MM.1S (cell line): Measurements from ENCODE around the gene FLG2.

ENCODE experiments used
- DNase-seq: peaks from one replicate; pipeline ENCODE4 v3.0.0-alpha.2; 2015
- H2AFZ ChIP-seq: fragments of 300-600 bp; sonication (generic); 2 replicates; pipeline ENCODE4 v1.6.0; 2016; ENCODE audit warnings: antibody characterized with exemption, low read length
- H3F3A ChIP-seq: fragments of 300-600 bp; sonication (generic); 2 replicates; pipeline ENCODE4 v1.6.1; 2016; ENCODE audit warnings: mild to moderate bottlenecking, antibody characterized with exemption, low read length, moderate library complexity, mixed read lengths; ENCODE audit not compliant: insufficient read depth
- H3K27ac ChIP-seq: fragments of 300-600 bp; sonication (generic); 2 replicates; pipeline ENCODE4 v1.5.1; 2016; ENCODE audit warnings: mild to moderate bottlenecking, low read length
- H3K27me3 ChIP-seq: fragments of 300-600 bp; sonication (generic); replicated peaks from 2 replicates; pipeline ENCODE4 v1.6.0; 2016; ENCODE audit warnings: low read length; ENCODE audit not compliant: insufficient read depth
- H3K36me3 ChIP-seq: fragments of 300-600 bp; sonication (generic); replicated peaks from 2 replicates; pipeline ENCODE4 v1.6.1; 2016; ENCODE audit warnings: mild to moderate bottlenecking, low read length, mixed read lengths; ENCODE audit not compliant: insufficient read depth
- H3K4me1 ChIP-seq: fragments of 300-600 bp; sonication (generic); 2 replicates; pipeline ENCODE4 v1.6.1; 2016; ENCODE audit warnings: low read length, mixed read lengths
- H3K4me2 ChIP-seq: fragments of 300-600 bp; sonication (generic); 2 replicates; pipeline ENCODE4 v1.6.0; 2016; ENCODE audit warnings: low read depth, low read length
- H3K4me3 ChIP-seq: fragments of 300-600 bp; sonication (generic); 2 replicates; pipeline ENCODE4 v1.5.1; 2016; ENCODE audit warnings: low read length, mixed read lengths
- H3K79me2 ChIP-seq: fragments of 300-600 bp; sonication (generic); 2 replicates; pipeline ENCODE4 v1.6.1; 2016; ENCODE audit warnings: mixed run types, low read length, mixed read lengths
- H3K9ac ChIP-seq: fragments of 300-600 bp; sonication (generic); 2 replicates; pipeline ENCODE4 v1.6.1; 2016; ENCODE audit warnings: low read length, mixed read lengths
- H3K9me2 ChIP-seq: fragments of 300-600 bp; sonication (generic); replicated peaks from 2 replicates; pipeline ENCODE4 v1.6.1; 2016; ENCODE audit warnings: mild to moderate bottlenecking, low read length, mixed read lengths; ENCODE audit not compliant: insufficient read depth
- H3K9me3 ChIP-seq: fragments of 300-600 bp; sonication (generic); replicated peaks from 2 replicates; pipeline ENCODE4 v1.6.1; 2016; ENCODE audit warnings: mild to moderate bottlenecking, low read length, mixed read lengths; ENCODE audit not compliant: insufficient read depth
- H4K20me1 ChIP-seq: fragments of 300-600 bp; sonication (generic); 2 replicates; pipeline ENCODE4 v1.6.1; 2016; ENCODE audit warnings: mild to moderate bottlenecking, low read length, moderate library complexity, mixed read lengths; ENCODE audit not compliant: insufficient read depth
- CTCF ChIP-seq: fragments of 300-600 bp; sonication (generic); IDR thresholded peaks from 2 replicates; pipeline ENCODE4 v1.5.1; 2016; ENCODE audit warnings: antibody characterized with exemption, low read length, mixed read lengths
- EZH2 ChIP-seq: fragments of 300-600 bp; sonication (generic); optimal IDR thresholded peaks from 2 replicates; pipeline ENCODE3; 2017; ENCODE audit warnings: low read depth, mild to moderate bottlenecking, antibody characterized with exemption, low read length, mixed read lengths
- EZH2phosphoT487 ChIP-seq: fragments of 300-600 bp; sonication (generic); IDR thresholded peaks from 2 replicates; pipeline ENCODE4 v1.6.1; 2018; ENCODE audit warnings: antibody characterized with exemption, low read length

Gene FLG2

GRCh38 chr1:152372672-152373071 lies 12.9 kb upstream of the FLG2 start:
- Histone ChIP-seq H4K20me1 (no peaks in the 10 kb centered on the region), H3K4me1 (no peaks in the 10 kb centered on the region), H3K9ac (no peak overlapping the region), H3K9me2 (no peaks in the 10 kb centered on the region), H3K9me3 (no peaks in the 10 kb centered on the region), H3K4me3 (no peak overlapping the region), H3K27ac (no peak overlapping the region), H3F3A (no peaks in the 10 kb centered on the region), H3K4me2 (no peak overlapping the region), H3K27me3 (no peaks in the 10 kb centered on the region), H3K36me3 (no peaks in the 10 kb centered on the region), H2AFZ (no peak overlapping the region), H3K79me2 (no peaks in the 10 kb centered on the region)
- TF ChIP-seq EZH2phosphoT487: no peak
- TF ChIP-seq CTCF: no peak
- no peak for TF ChIP-seq EZH2
- no peak for DNase-seq

GRCh38 chr1:152367436-152367835 lies 7.6 kb upstream of the FLG2 start:
- no peak overlapping the region for H3K4me3 ChIP-seq
- no peaks in the 10 kb centered on the region for H3K9me3 ChIP-seq
- H3K27me3 ChIP-seq: no peaks in the 10 kb centered on the region
- H3K9me2 ChIP-seq: no peaks in the 10 kb centered on the region
- no peaks in the 10 kb centered on the region for H4K20me1 ChIP-seq
- TF ChIP-seq EZH2 (no peak), CTCF (no peak), EZH2phosphoT487 (no peak)
- H3K4me2 ChIP-seq: no peak overlapping the region
- no peak overlapping the region for H2AFZ ChIP-seq
- no peak overlapping the region for H3K27ac ChIP-seq
- H3F3A ChIP-seq: no peaks in the 10 kb centered on the region
- no peaks in the 10 kb centered on the region for H3K36me3 ChIP-seq
- no peak for DNase-seq
- no peak overlapping the region for H3K9ac ChIP-seq
- no peaks in the 10 kb centered on the region for H3K4me1 ChIP-seq
- H3K79me2 ChIP-seq: no peaks in the 10 kb centered on the region

GRCh38 chr1:152356736-152357135 lies 3.1 kb downstream of the FLG2 start:
- no peaks in the 10 kb centered on the region for H3K27me3 ChIP-seq
- no peaks in the 10 kb centered on the region for H3K9me2 ChIP-seq
- H3K4me1 ChIP-seq: no peaks in the 10 kb centered on the region
- H4K20me1 ChIP-seq: no peaks in the 10 kb centered on the region
- H3K79me2 ChIP-seq: no peaks in the 10 kb centered on the region
- no peak overlapping the region for H3K27ac ChIP-seq
- no peak overlapping the region for H3K4me2 ChIP-seq
- no peaks in the 10 kb centered on the region for H3K36me3 ChIP-seq
- H2AFZ ChIP-seq: no peak overlapping the region
- no peak overlapping the region for H3K4me3 ChIP-seq
- TF ChIP-seq CTCF (no peak), EZH2 (no peak), EZH2phosphoT487 (no peak)
- H3K9me3 ChIP-seq: no peaks in the 10 kb centered on the region
- no peaks in the 10 kb centered on the region for H3F3A ChIP-seq
- DNase-seq: no peak
- no peak overlapping the region for H3K9ac ChIP-seq
